HCT116 (cell line): Measurements from ENCODE around the gene CC2D1B.

Experiments used
- ELF1 ChIP-seq: IDR thresholded peaks from 2 replicates; pipeline ENCODE4 v1.6.1; 2012; ENCODE audit warnings: low read depth, borderline replicate concordance
- EZH2 ChIP-seq: fragments of 200-600 bp; sonication (generic); IDR thresholded peaks from 2 replicates; pipeline ENCODE4 v1.6.1; 2017; ENCODE audit warnings: antibody characterized with exemption, mixed run types
- EZH2phosphoT487 ChIP-seq: fragments of 200-600 bp; IDR thresholded peaks from 2 replicates; pipeline ENCODE4 v1.6.1; 2018; ENCODE audit warnings: antibody characterized with exemption, borderline replicate concordance
- POLR2A ChIP-seq: IDR thresholded peaks from 2 replicates; pipeline ENCODE4 v1.7.0; 2011; ENCODE audit warnings: borderline replicate concordance; ENCODE audit not compliant: insufficient read depth, insufficient read length; ENCODE audit errors: extremely low read depth
- POLR2AphosphoS5 ChIP-seq: IDR thresholded peaks from 2 replicates; pipeline ENCODE4 v1.6.1; 2011; ENCODE audit warnings: mild to moderate bottlenecking, low read depth, low read length, moderate library complexity
- RAD21 ChIP-seq: IDR thresholded peaks from 2 replicates; pipeline ENCODE4 v1.6.1; 2012; ENCODE audit warnings: low read depth, mild to moderate bottlenecking
- SP1 ChIP-seq: IDR thresholded peaks from 2 replicates; pipeline ENCODE4 v1.6.1; 2012; ENCODE audit warnings: low read depth
- TCF7L2 ChIP-seq: IDR thresholded peaks from 2 replicates; pipeline ENCODE4 v1.7.0; 2011; ENCODE audit warnings: borderline replicate concordance, inconsistent platforms; ENCODE audit not compliant: insufficient read depth, insufficient read length; ENCODE audit errors: extremely low read depth
- TF ChIP-seq, protein P1 (sequence below): IDR thresholded peaks from 2 replicates; pipeline ENCODE4 v1.6.1; 2012
- TF ChIP-seq, protein P2 (sequence below), 3 experiments: fragments of 200-600 bp in 1 of 3; sonication (generic) in 1 of 3; IDR thresholded peaks in 2 of 3; conservative IDR thresholded peaks in 1 of 3; 2 replicates each; pipeline ENCODE4 v1.5.1; 2012 to 2017; ENCODE audit warnings: low read depth in 2 of 3, low read length in 2 of 3, antibody characterized with exemption in 1 of 3, borderline replicate concordance in 1 of 3, control low read depth in 1 of 3, mild to moderate bottlenecking in 1 of 3, mixed read lengths in 1 of 3, mixed run types in 1 of 3, moderate library complexity in 1 of 3; ENCODE audit not compliant: insufficient read depth in 1 of 3
- TF ChIP-seq, protein P3 (sequence below): IDR thresholded peaks from 2 replicates; pipeline ENCODE4 v1.6.1; 2011; ENCODE audit warnings: mild to moderate bottlenecking, low read length, moderate library complexity; ENCODE audit not compliant: insufficient replicate concordance; ENCODE audit errors: extremely low read depth
- TF ChIP-seq, protein P4 (sequence below): IDR thresholded peaks from 2 replicates; pipeline ENCODE4 v1.6.1; 2012; ENCODE audit warnings: low read depth
- TF ChIP-seq, protein P5 (sequence below): IDR thresholded peaks from 2 replicates; pipeline ENCODE4 v1.6.1; 2012

DNA sequence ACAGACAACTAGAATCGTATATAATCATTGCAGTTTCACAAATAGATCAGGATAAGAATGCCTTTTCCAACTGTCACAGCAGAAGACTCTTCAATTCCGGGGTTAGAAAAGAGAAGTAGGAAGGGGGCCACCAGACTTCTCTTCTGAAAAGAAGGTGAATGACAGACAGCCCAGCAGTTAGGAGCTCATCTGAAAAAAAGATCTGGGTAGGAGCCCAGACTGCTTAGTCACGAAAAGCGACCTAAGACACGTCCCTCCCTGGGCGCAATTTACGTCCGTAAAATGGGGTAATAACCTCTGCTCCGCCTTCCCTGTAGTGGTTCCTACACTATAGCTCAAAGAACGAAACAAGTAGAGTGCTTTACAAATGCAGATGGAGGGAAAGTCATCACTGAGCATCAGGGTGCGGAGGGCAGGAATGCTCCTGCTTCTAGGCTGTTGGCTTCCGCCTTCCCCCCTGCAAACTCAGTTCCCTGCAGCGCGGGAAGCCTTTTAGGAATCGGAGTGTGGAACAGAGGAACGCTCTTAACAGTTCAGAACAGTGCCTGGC is 37.6 kb upstream of the CC2D1B start:
- TF ChIP-seq, protein P1, sequence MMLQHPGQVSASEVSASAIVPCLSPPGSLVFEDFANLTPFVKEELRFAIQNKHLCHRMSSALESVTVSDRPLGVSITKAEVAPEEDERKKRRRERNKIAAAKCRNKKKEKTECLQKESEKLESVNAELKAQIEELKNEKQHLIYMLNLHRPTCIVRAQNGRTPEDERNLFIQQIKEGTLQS: no peak
- no peak for TF ChIP-seq EZH2
- no peak for TF ChIP-seq POLR2AphosphoS5
- TF ChIP-seq, protein P2, sequence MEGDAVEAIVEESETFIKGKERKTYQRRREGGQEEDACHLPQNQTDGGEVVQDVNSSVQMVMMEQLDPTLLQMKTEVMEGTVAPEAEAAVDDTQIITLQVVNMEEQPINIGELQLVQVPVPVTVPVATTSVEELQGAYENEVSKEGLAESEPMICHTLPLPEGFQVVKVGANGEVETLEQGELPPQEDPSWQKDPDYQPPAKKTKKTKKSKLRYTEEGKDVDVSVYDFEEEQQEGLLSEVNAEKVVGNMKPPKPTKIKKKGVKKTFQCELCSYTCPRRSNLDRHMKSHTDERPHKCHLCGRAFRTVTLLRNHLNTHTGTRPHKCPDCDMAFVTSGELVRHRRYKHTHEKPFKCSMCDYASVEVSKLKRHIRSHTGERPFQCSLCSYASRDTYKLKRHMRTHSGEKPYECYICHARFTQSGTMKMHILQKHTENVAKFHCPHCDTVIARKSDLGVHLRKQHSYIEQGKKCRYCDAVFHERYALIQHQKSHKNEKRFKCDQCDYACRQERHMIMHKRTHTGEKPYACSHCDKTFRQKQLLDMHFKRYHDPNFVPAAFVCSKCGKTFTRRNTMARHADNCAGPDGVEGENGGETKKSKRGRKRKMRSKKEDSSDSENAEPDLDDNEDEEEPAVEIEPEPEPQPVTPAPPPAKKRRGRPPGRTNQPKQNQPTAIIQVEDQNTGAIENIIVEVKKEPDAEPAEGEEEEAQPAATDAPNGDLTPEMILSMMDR (IDR thresholded peaks at IDR 0.05 in 2 of 3, conservative IDR thresholded peaks at IDR 0.05 in 1 of 3; ENCODE audit: borderline replicate concordance in 1 of 3, insufficient read depth in 1 of 3, low read depth in 2 of 3, low read length in 2 of 3): no peak
- TF ChIP-seq EZH2phosphoT487: no peak
- TF ChIP-seq ELF1: no peak
- TF ChIP-seq, protein P3, sequence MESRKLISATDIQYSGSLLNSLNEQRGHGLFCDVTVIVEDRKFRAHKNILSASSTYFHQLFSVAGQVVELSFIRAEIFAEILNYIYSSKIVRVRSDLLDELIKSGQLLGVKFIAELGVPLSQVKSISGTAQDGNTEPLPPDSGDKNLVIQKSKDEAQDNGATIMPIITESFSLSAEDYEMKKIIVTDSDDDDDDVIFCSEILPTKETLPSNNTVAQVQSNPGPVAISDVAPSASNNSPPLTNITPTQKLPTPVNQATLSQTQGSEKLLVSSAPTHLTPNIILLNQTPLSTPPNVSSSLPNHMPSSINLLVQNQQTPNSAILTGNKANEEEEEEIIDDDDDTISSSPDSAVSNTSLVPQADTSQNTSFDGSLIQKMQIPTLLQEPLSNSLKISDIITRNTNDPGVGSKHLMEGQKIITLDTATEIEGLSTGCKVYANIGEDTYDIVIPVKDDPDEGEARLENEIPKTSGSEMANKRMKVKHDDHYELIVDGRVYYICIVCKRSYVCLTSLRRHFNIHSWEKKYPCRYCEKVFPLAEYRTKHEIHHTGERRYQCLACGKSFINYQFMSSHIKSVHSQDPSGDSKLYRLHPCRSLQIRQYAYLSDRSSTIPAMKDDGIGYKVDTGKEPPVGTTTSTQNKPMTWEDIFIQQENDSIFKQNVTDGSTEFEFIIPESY: no peak
- no peak for TF ChIP-seq POLR2A
- TF ChIP-seq TCF7L2: no peak
- no peak for TF ChIP-seq SP1
- TF ChIP-seq, protein P4, sequence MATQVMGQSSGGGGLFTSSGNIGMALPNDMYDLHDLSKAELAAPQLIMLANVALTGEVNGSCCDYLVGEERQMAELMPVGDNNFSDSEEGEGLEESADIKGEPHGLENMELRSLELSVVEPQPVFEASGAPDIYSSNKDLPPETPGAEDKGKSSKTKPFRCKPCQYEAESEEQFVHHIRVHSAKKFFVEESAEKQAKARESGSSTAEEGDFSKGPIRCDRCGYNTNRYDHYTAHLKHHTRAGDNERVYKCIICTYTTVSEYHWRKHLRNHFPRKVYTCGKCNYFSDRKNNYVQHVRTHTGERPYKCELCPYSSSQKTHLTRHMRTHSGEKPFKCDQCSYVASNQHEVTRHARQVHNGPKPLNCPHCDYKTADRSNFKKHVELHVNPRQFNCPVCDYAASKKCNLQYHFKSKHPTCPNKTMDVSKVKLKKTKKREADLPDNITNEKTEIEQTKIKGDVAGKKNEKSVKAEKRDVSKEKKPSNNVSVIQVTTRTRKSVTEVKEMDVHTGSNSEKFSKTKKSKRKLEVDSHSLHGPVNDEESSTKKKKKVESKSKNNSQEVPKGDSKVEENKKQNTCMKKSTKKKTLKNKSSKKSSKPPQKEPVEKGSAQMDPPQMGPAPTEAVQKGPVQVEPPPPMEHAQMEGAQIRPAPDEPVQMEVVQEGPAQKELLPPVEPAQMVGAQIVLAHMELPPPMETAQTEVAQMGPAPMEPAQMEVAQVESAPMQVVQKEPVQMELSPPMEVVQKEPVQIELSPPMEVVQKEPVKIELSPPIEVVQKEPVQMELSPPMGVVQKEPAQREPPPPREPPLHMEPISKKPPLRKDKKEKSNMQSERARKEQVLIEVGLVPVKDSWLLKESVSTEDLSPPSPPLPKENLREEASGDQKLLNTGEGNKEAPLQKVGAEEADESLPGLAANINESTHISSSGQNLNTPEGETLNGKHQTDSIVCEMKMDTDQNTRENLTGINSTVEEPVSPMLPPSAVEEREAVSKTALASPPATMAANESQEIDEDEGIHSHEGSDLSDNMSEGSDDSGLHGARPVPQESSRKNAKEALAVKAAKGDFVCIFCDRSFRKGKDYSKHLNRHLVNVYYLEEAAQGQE: no peak
- no peak for TF ChIP-seq RAD21
- TF ChIP-seq, protein P5, sequence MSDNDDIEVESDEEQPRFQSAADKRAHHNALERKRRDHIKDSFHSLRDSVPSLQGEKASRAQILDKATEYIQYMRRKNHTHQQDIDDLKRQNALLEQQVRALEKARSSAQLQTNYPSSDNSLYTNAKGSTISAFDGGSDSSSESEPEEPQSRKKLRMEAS: no peak
